HG02642 (cell line): ENCODE data around the gene STRIP2.
"Not testable (repeated sequence)": the region's sequence is repeated elsewhere in the genome, so short reads cannot be mapped to it uniquely, and the experiment has no call there.

Experiments used
- ATAC-seq: cut with Tn5 transposase; IDR thresholded peaks from one replicate; pipeline ENCODE4 v1.9.1; 2021; ENCODE audit warnings: mild to moderate bottlenecking; ENCODE audit not compliant: unreplicated experiment, poor library complexity

Gene STRIP2

DNA sequence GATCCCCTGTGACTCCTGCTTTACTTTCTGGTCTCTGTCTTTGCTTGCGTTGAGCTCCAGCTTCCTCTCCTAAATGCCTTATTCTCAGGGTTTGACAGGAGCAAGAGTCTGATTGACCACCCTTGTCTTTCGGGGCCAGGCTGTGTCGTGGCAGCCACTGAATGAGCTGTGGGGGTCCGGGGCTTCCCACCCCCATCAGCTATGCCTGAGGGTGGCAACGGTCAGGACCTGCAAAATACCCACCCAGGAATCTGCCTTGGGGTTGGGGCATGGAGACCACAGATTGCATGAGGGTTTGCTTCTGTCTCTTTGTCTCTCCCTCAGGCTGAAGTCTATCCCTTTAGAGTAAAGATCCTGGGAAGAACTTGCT, 88.7 kb downstream of the STRIP2 start:
- no peak for ATAC-seq

DNA sequence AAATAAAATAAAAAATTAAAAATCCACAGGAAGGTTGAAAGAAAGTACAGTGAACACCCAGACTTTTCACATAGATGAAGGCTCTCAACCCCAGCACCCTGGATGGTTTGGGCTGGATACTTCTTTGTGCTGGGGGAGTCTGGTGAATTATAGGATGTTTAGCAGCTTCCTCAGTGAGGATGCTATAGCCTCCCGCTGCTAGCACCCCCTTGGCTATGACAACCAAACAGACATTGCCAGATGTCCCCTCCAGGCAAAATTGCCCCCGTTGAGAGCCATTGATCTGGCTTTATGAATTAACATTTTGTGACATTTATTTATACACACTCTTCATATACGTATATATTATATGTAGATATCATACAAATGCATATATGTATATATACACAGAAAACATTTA, 89.7 kb downstream of the STRIP2 start:
- no peak for ATAC-seq

DNA sequence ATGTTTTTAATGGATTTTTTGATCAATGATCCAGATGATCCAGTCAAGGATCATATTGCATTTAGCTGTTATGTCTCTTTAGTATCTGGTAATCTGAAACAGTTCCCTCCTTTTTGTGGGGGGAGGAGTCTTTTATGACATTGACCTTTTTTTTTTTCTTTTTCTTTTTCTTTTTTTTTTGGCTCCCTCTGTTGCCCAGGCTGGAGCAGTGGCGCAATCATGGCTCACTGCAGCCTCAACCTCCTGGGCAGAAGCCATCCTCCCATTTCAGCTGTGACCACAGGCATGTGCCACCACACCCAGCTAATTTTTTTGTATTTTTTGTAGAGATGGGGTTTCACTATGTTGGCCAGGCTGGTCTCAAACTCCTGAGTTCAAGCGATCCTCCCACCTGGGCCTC, 90.2 kb downstream of the STRIP2 start:
- ATAC-seq, result not testable (repeated sequence)

DNA sequence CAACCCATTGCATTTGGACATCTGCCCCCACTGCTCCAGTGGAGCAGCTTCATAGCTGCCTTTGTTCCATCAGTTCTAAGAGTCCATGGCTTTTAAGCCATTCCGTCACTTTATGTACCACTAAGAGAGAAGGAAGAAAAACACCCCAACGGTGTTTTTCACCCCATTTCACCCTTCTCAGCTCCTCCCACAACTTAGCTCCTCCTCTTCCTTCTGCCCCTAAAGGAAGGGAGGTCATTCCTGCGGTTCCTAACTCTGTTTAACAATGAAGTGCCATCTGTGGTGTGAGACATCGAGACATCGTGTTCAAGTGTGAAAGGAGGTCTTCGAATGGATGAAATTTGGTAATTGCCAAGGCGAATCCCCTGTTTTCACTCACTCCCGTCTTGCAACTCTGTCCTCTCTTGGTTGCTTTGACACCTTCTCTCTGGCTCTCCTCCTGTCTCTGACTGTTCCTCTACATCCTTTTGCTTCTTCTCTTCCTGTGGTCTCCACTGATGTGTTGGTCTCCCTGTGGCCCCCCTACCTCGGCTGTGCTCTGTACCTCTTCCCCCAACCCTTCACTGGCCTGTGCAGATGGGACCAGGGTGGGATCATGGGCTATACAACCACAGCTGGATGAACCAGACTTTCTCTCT, 91.1 kb downstream of the STRIP2 start:
- no peak for ATAC-seq

DNA sequence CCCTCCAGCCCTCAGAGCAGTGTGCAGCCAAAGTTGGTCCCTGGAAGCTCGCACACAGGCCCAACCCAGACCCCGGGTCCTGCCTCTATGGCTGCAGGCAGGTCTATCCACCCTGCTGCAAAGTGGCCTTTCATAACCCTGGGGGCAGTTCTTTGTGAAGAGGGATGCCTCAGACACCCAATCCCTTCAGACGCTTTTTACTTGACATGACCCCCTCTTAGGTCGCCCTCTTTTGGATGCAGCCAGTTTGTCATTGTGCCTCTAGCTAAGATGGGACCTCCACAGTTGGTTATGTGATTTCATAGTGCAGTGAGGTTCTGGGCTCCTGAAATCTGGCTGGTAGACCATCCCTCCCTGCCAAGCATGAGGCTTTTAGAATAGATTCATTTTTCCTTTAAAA, 95.4 kb downstream of the STRIP2 start:
- ATAC-seq, result no peak

DNA sequence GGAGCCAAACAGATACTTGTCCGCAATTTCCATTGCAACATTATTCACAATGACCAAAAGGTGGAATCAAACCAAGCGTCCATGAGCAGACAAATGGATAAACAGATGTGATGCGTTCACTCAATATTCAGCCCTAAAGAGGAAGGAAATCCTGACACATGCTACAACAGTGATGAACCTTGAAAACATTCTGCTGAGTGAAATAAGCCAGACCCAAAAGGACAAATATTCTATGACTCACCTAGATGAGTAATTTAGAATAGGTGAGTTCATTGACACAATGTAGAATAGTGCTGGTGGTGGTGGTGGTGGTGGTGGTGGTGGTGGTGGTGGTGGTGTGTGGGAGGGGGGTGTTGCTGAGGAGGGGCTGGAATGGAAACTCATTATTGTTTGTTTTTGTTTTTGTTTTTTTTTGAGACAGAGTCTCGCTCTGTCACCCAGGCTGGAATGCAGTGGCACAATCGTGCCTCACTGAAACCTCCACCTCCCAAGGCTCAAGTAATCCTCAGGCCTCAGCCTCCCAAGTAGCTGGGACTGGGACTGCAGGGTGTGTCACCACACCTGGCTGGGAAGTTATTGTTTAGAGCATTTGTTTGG, 96.7 kb downstream of the STRIP2 start:
- no peak for ATAC-seq

DNA sequence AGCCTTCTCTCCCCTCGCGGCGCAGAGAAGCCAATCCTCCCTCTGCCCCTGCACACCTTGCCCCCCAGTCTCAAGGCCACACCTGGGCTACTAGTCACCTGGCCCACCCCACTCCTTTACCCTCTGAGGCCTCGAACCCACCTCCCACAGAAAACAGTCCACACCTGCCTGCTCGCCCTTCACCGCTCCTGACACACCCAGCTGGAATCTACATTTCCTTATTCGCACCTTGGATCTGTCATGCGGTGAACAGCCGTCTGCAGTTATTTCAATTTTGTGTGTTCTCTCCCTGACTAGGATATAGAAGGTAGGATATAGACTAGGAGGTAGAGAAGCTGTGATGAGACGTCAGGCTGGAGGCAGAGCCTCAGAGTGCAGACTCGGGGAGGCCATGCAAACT, 97.5 kb downstream of the STRIP2 start:
- no peak for ATAC-seq

DNA sequence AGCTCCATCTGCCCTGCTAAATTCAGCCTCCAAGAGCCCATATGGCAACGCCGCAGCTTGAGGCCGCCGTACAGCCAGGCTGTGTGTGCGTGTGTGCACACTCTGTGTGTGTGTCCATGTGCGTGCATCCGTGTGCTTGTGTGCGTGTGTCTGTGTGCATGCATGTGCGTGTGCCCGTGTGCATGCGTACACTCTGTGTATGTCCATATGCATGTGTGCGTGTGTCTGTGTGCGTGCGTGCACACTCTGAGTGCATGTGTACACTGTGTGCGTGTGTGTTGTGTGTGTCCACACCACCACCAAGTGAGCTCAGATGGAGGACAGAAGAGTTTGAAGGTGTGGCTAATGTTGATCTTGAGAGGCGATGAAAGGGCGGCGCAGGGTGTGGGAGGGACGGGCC, 98.1 kb downstream of the STRIP2 start:
- no peak for ATAC-seq

DNA sequence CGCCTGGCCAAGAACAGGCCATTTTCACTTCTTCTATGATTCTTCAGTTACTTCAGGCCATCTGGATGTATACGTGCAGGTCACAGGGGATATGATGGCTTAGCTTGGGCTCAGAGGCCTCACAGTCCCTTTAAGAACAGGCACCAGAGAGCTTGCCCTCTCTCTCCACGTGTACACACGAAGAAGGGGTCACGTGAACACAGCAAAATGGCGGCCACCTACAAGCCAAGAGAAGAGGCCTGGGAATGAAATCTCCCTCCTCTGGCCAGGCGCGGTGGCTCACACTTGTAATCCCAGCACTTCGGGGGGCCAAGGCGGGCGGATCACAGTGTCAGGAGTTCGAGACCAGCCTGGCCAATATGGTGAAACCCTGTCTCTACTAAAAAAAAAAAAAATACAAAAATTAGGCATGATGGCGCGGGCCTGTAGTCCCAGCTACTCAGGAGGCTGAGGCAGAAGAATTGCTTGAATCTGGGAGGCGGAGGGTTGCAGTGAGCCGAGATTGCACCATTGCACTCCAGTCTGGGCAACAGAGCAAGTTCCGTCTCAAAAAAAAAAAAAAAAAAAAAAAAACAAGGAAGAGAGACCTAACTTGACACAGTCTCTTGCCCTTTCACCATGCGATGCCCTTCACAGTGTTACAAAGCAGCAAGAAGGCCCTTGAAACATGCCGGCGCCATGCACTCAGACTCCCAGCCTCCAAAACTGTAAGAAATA, 100.5 kb downstream of the STRIP2 start:
- ATAC-seq, result not testable (repeated sequence)

DNA sequence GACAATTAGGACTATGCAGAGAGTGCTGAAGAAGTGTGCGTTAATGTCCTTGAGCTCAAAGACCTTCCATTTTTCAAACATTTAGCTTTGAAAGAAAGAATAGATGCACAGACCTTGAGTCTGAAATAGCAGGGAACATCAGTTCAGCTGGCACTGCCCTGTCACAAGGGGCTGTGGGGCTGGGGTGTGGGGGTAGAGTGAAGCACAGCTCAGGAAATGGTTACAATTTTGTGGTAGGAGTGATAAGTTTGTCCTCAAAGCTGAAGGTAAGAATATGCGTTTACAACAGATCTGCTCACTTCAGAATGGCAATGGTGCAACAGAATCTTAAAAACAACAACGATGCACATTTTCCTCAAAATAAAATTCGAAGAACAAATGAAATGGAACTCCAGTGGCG, 101.7 kb downstream of the STRIP2 start:
- no peak for ATAC-seq

DNA sequence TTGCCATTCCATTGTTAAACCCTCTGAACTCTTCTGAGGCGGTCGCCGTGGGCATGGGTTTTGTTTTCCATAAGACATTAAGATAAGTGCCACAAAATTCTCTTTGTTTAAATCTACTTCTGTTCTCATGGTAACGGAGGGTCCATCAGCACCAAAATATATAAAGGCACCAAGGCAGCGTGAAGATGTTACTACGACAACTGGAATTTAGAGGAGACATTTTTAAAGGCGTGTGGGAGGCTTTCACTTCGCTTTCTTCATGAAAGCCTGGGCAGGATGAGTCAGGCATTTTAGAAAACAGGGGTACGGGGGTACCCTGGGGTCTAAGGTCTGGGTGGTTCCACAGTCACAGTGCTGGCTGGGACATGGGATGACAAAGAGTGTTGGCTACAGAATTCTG, 102.1 kb downstream of the STRIP2 start:
- no peak for ATAC-seq
